NCI-H69 (cell line): ENCODE data around the gene PARD3.

Source experiments
- DNase-seq: peaks from one replicate; lab custom pipeline; 2025; lab: John Stamatoyannopoulos, UW

The PARD3 gene

DNA sequence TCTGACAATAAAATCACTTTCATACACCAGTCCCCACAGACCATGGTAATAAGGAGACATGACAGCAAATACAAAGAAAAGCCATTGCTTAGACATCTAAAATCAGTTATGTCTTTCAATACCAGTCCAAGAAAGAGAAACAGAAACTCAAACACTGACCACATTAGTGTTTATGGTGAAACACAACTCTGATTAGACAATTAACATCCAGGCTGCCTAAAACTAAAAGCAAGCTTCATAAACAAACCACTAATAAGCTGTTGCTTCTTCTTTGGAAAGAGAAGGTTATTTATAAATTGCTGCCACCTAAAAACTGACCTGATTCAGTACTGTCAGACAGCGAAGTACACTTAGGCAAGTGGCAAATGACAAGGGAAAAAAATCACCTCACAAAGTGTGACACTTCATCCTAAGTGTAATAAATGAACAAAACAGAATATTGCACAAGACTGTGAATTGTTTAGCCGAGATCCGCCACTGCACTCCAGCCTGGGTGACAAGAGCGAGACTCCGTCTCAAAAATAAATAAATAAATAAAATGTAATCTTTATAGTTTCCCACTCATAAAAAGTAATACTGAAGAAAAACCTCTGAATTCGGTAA lies 277.4 kb downstream of the PARD3 start:
- no peak for DNase-seq

GRCh38 chr10:34535872-34536271 lies 279.2 kb downstream of the PARD3 start:
- no peak for DNase-seq

DNA sequence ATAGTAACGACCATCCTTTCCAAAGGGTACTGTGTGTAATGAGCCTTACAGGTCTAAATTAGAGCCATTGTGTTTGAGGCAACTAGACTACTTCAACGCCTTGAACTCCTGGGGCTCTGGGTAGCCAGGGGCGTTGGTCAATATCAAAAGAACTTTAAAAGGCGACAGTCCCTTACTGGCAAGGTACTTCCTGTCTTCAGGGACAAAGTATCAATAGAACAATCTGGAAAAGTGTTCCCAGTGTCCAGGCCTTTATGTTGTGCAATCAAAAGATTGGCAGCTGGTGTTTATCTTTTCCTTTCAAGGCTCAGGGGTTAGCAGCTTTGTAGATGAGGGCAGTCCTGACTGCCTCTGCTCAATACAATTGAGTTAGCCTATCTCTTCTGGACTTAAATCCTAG lies 284.3 kb downstream of the PARD3 start:
- DNase-seq = no peak

- DNase-seq = peak; percentile 24
Measured at GRCh38 chr10:34528320-34528719, 286.8 kb downstream of the PARD3 start.

GRCh38 chr10:34526758-34527730 lies 288.1 kb downstream of the PARD3 start:
- DNase-seq = peak; percentile 70

DNA sequence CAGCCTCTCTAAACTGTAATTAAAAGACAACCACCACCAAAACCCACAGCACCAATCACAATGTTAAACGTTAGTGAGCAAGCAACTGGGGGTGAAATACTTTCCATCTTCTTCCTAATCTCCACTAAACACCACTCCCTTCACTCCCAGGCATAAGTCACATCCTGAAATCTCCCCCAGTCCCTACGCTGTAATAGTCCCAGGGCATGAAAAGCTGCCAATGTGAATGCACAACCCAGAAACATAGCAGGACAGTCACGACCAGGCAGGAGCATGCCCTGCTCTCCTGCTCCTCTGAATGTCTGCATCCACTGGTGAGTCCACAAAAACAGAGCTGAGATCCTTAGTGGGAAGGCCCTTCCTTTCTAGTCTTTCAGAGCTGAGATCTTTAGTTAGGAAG lies 288.9 kb downstream of the PARD3 start:
- DNase-seq = no peak

GRCh38 chr10:34524369-34525091 lies 290.6 kb downstream of the PARD3 start:
- no peak for DNase-seq

DNA sequence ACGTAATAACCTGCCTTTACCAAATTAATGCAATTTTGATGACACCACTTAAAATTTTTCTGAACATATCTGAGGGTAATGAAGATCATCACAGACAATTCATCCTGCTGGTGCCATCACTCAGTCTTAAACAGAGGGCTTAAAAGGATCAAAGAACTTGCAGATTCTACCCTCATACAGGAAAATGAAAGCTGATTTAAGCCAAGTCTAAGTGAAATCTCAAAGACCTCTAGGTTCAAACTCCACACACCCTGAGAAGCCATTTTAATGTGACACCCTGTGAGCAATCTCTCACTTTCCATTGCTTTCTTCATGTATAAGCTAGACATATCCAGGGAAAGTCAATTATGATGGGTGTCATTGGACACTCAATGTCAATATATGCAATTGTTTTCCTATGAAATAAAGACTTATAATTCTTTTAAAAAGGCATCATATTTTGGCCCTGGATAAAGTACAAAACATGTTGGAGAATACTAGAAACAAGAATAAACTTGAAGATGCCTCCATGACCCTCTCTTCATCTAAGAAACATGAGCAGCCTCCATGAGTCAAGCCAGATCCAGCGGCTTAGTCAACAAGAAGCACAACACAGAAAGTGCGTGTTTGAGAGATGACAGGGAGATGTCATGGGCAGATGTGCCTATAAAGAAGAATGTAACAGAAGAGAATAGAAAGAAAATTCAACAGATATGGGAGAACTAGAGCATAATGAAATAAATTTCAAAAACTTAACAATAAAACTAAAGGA lies 291.9 kb downstream of the PARD3 start:
- peak; percentile 19 for DNase-seq

DNA sequence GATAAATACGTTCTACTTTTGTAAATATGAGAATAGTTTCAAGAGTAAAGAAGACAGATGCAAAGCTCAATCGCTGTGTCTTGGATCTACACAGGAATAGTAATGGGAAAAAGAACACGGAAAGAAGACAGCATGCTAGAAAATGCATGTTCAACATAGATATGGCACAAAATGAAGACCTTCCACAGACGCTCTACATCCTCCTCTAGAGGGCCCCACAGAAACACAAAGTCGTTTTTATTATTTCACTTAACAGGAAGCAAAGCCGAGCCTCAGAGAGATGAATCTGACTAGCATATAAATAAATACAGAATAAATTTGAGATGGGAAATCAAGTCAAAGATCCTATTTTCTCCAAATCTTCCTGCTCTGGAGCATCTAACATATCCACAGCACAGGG lies 292.6 kb downstream of the PARD3 start:
- DNase-seq = peak; percentile 76

GRCh38 chr10:34520510-34520909 lies 294.6 kb downstream of the PARD3 start:
- DNase-seq = no peak

GRCh38 chr10:34520084-34520483 lies 295.0 kb downstream of the PARD3 start:
- peak; percentile 77 for DNase-seq

- DNase-seq = no peak
Measured at GRCh38 chr10:34514290-34514689, 300.8 kb downstream of the PARD3 start.

DNA sequence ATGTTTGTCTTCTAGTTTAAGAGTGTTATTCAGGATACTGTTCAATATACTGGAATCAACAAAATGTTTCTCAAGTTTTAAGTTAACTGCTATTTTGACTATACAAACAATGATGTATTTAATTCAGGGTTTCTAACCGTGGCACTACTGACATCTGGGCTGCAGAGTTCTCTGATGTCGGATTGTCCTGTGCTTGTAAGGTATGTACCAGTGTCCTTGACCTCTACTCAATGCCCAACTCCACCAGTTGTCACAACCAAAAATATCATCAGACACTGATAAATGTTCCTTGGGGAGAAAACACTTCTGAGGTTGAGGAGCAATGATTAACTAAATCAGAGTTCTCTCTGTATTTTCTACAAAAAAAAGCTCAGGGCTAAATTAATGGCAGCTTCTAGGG lies 301.5 kb downstream of the PARD3 start:
- no peak for DNase-seq

DNA sequence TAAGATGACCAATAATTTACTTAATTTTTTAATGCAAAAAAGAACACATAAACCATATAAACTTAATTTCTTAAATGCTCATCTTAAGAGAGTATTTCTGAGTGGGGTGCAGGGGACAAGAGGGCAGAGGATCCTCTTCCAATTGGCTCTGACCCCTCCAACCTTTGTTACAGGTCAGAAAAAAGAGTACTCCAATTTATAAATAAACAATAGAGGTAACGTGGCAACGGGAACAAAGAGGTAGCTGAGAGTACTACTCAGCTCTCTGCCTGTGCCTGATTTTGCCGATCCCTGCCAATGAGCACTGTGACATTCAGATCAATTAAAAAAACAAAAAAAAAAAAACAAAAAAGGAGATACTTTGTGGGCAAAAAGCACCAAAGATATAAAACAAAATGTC lies 307.9 kb downstream of the PARD3 start:
- peak; percentile 87 for DNase-seq

DNA sequence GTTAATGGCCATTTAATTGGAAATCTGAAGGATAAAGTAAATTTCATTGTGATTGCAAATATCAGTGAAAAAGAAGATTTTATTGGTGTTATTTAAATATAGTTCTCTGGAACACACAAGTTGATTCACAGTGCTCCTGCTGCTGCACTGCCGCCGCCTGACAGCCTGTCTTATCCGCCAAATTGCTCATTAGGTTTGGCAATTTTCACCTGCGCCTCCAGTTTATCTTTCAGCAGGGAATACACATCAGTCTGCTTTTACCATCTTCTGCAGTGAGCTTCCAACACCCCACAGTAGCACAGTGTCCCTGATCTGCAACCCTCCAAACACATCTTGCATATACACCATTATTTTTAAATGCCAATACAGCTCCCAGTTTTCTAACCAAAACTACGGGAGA lies 308.3 kb downstream of the PARD3 start:
- peak; percentile 85 for DNase-seq

DNA sequence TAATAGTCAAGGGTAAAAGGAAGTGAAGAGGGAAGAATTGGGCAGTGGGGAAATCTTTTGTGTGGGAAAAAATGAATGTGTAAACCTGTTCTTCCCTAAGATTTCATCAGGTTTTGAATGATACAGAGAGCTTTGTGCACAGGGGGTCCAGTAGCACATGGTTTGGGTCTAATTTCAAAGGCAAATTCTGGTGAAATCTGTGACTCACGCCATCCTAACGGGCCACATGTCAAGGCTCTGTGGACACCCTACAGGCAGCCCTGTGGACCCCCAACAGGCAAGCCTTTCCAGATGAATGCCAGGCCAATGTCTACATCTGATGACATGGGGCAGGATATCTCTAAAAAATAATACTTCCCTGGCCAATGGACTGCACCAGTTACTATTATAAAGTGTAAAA lies 309.8 kb downstream of the PARD3 start:
- peak; percentile 61 for DNase-seq

GRCh38 chr10:34504534-34504933 lies 310.6 kb downstream of the PARD3 start:
- DNase-seq = peak; percentile 65

DNA sequence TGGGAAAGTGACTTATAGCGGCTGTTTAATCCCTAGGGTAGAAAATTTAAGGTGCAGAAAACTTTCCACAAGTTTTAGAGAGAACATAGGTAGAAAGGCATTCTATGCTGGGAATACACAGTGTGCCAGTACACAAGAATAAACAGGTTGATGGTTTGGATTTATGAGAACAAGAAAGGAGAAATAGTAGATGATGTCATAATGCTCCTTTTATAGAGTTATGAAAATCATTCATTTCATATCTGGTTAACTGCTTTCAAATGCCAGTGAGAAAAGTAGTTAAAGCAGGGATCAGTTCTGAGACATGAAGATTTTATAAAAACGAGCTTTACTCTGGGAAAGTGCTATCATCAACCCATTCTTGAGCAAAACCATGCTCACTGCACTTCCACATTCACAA lies 311.4 kb downstream of the PARD3 start:
- DNase-seq = no peak

DNA sequence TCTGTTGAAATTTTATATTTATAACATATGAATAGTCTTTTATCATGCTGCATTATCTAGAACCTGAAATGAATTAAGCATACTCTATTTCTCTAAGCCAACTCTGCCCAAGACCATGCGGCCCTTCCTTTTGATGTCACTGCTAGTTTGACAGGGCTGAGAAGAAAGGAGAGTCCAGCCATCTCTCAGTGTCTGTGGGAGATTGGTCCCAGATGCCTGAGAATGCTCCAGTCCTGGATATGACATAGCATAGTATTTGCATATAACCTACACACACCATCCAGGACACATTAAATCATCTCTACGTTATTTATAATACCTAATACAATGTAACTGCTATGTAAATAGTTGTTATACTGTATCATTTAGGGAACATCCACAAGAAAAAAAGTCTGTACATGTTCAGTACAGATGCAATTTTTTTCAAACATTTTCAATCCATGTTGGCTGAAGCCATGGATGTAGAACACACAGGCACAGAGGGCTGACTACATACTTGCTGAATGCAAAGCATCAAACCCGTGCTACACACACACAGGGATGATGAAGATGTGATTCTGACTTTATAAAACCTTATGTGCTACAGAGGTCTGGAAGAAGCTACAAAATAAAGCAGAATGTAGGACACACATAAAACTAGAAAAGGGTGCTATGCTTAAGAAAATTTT lies 315.4 kb downstream of the PARD3 start:
- peak; percentile 9 for DNase-seq

- DNase-seq = no peak
Measured at GRCh38 chr10:34498821-34499220, 316.3 kb downstream of the PARD3 start.

- peak; percentile 28 for DNase-seq
Measured at GRCh38 chr10:34495938-34496337, 319.2 kb downstream of the PARD3 start.
